ENCODE data around the gene ZNF534.
"Not testable (repeated sequence)": the region's sequence is repeated elsewhere in the genome, so short reads cannot be mapped to it uniquely, and the experiment has no call there.

ZNF534 gene

GRCh38 chr19:52464798-52465470 lies 36.0 kb downstream of the ZNF534 start:
- TF ChIP-seq CTCF (IDR thresholded peaks at IDR 0.05; ENCODE audit: poor library complexity, severe bottlenecking): no peak
- Histone ChIP-seq H3K4me3 (ENCODE audit: severe bottlenecking) (no peak overlapping the region), H3K27me3 (ENCODE audit: insufficient read depth, poor library complexity, severe bottlenecking) (no peaks in the 10 kb centered on the region), H3K27ac (ENCODE audit: poor library complexity, severe bottlenecking) (no peak overlapping the region), H3K9me3 (ENCODE audit: severe bottlenecking) (peaks cover 4% of the 10 kb centered on the region), H3K36me3 (ENCODE audit: low read depth) (no peaks in the 10 kb centered on the region), H3K4me1 (ENCODE audit: insufficient read depth, poor library complexity, severe bottlenecking) (no peaks in the 10 kb centered on the region)
- ATAC-seq (ENCODE audit: low read depth): no peak
- DNase-seq (ENCODE audit: low spot score): no peak

- no peaks in the 10 kb centered on the region for H3K36me3 ChIP-seq (ENCODE audit: low read depth)
- no peaks in the 10 kb centered on the region for H3K27me3 ChIP-seq (ENCODE audit: insufficient read depth, poor library complexity, severe bottlenecking)
- H3K9me3 ChIP-seq (ENCODE audit: severe bottlenecking): peaks cover 35% of the 10 kb centered on the region
- no peak overlapping the region for H3K4me3 ChIP-seq (ENCODE audit: severe bottlenecking)
- DNase-seq (ENCODE audit: low spot score) (no peak), ATAC-seq (ENCODE audit: low read depth) (no peak)
- no peaks in the 10 kb centered on the region for H3K4me1 ChIP-seq (ENCODE audit: insufficient read depth, poor library complexity, severe bottlenecking)
- no peak overlapping the region for H3K27ac ChIP-seq (ENCODE audit: poor library complexity, severe bottlenecking)
- TF ChIP-seq CTCF (IDR thresholded peaks at IDR 0.05; ENCODE audit: poor library complexity, severe bottlenecking): no peak
Observed at GRCh38 chr19:52473655-52474350, 44.9 kb downstream of the ZNF534 start.

GRCh38 chr19:52474351-52475127 lies 45.6 kb downstream of the ZNF534 start:
- ATAC-seq (ENCODE audit: low read depth): no peak
- Histone ChIP-seq H3K4me3 (ENCODE audit: severe bottlenecking) (no peak overlapping the region), H3K27me3 (ENCODE audit: insufficient read depth, poor library complexity, severe bottlenecking) (no peaks in the 10 kb centered on the region), H3K36me3 (ENCODE audit: low read depth) (no peaks in the 10 kb centered on the region), H3K27ac (ENCODE audit: poor library complexity, severe bottlenecking) (no peak overlapping the region), H3K9me3 (ENCODE audit: severe bottlenecking) (peaks cover 35% of the 10 kb centered on the region), H3K4me1 (ENCODE audit: insufficient read depth, poor library complexity, severe bottlenecking) (no peaks in the 10 kb centered on the region)
- TF ChIP-seq CTCF (IDR thresholded peaks at IDR 0.05; ENCODE audit: poor library complexity, severe bottlenecking): no peak
- no peak for DNase-seq (ENCODE audit: low spot score)

GRCh38 chr19:52484111-52484743 lies 55.3 kb downstream of the ZNF534 start:
- DNase-seq (ENCODE audit: low spot score); H3K9me3 ChIP-seq (ENCODE audit: severe bottlenecking); H3K4me3 ChIP-seq (ENCODE audit: severe bottlenecking); H3K36me3 ChIP-seq (ENCODE audit: low read depth); H3K27ac ChIP-seq (ENCODE audit: poor library complexity, severe bottlenecking); ATAC-seq (ENCODE audit: low read depth); H3K4me1 ChIP-seq (ENCODE audit: insufficient read depth, poor library complexity, severe bottlenecking); H3K27me3 ChIP-seq (ENCODE audit: insufficient read depth, poor library complexity, severe bottlenecking): not testable (repeated sequence)

- not testable (repeated sequence) for DNase-seq (ENCODE audit: low spot score); H3K4me3 ChIP-seq (ENCODE audit: severe bottlenecking); H3K27ac ChIP-seq (ENCODE audit: poor library complexity, severe bottlenecking)
Observed at GRCh38 chr19:52485064-52485463, 56.1 kb downstream of the ZNF534 start.

GRCh38 chr19:52485561-52486240 lies 56.8 kb downstream of the ZNF534 start:
- H3K27me3 ChIP-seq (ENCODE audit: insufficient read depth, poor library complexity, severe bottlenecking); H3K4me3 ChIP-seq (ENCODE audit: severe bottlenecking); H3K27ac ChIP-seq (ENCODE audit: poor library complexity, severe bottlenecking); H3K9me3 ChIP-seq (ENCODE audit: severe bottlenecking); H3K4me1 ChIP-seq (ENCODE audit: insufficient read depth, poor library complexity, severe bottlenecking); ATAC-seq (ENCODE audit: low read depth); H3K36me3 ChIP-seq (ENCODE audit: low read depth); DNase-seq (ENCODE audit: low spot score): not testable (repeated sequence)

More at GRCh38 chr19:52485064-52485463, 56.1 kb downstream of the ZNF534 start:
- H3K9me3 ChIP-seq (ENCODE audit: severe bottlenecking); ATAC-seq (ENCODE audit: low read depth); H3K4me1 ChIP-seq (ENCODE audit: insufficient read depth, poor library complexity, severe bottlenecking); H3K27me3 ChIP-seq (ENCODE audit: insufficient read depth, poor library complexity, severe bottlenecking); H3K36me3 ChIP-seq (ENCODE audit: low read depth): not testable (repeated sequence)
